GM12873 (cell line): ENCODE measurements around the gene RPS6KA5.

Source experiments
- CTCF ChIP-seq: IDR thresholded peaks from 2 replicates; pipeline ENCODE4 v1.5.1; 2012; ENCODE audit warnings: low read depth, mild to moderate bottlenecking, moderate library complexity, low read length, control low read depth; ENCODE audit not compliant: insufficient read depth; ENCODE audit errors: missing control alignments

The RPS6KA5 gene

GRCh38 chr14:90811641-90812040 lies 248.8 kb downstream of the RPS6KA5 start:
- no peak for TF ChIP-seq CTCF

GRCh38 chr14:90810806-90811205 lies 249.6 kb downstream of the RPS6KA5 start:
- TF ChIP-seq CTCF = no peak

GRCh38 chr14:90809530-90810312 lies 250.7 kb downstream of the RPS6KA5 start:
- no peak for TF ChIP-seq CTCF

GRCh38 chr14:90808759-90809529 lies 251.5 kb downstream of the RPS6KA5 start:
- no peak for TF ChIP-seq CTCF

GRCh38 chr14:90807060-90807459 lies 253.4 kb downstream of the RPS6KA5 start:
- TF ChIP-seq CTCF = no peak

- TF ChIP-seq CTCF = no peak
Observed at GRCh38 chr14:90805662-90806540, 254.5 kb downstream of the RPS6KA5 start.

- no peak for TF ChIP-seq CTCF
Observed at GRCh38 chr14:90805084-90805391, 255.4 kb downstream of the RPS6KA5 start.
